ENCODE results near the gene VPS11.

Gene VPS11

DNA sequence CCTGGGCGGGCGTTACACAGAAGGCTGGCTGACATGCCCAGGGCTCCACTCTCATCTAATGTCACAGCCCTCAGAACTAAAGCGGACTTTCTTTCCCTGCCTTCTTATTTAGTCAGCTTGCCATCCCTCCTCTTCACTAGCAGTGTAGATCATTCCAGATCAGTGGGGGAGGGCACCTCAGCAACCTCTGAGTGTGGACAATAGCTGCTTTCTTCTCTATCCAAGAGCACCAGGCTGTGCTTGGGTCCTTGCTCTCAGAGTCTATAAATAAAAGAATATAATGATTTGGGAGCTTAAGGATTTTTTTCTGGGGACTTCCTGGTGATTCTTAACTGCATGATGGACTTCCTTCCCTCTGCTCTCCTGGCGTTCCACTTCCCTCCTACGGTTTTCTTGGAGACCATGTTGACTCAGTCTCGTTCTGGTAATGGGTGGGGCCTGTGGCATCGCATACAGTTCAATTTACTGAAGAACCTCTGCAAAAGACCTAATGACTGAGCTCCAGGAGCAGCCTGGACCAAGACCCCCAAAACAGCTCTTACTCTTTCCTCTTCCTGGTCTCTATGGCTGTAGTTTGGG is 14.2 kb downstream of the VPS11 start:
- DNase-seq (ENCODE audit: low read depth, low spot score) = no peak

DNA sequence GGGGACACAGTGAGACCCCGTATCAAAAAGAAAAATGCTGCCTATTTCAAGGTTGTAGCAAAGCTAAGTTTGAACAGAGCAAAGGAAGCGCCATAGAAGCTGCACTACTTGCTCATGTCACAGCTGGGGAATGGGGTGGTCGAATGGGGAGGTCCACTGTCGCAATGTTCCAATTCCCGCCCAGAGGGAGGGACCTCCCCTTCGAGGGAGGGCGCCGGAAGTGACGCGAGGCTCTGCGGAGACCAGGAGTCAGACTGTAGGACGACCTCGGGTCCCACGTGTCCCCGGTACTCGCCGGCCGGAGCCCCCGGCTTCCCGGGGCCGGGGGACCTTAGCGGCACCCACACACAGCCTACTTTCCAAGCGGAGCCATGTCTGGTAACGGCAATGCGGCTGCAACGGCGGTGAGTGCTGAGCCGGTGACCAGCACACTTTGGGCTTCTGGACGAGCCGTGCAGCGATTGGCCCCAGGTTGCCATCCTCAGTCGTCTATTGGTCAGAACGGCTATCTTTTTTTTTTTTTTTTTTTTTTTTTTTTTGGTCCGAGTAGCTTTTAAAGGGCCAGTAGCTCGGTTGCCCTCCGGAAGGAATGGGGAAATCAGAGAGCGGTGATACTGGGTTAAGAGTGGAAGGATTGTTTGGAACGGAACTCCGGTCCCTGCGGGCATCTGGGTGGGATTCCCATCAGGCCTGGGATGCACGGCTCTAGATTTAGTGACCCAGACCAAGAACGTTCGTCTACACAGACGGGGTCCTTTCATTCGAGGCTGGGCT is 17.2 kb downstream of the VPS11 start, which contains the start of gene HMBS:
TSS of gene HMBS (plus strand) at position 219 of the 774 bp plus-strand sequence. CDS start at position 372, 153 bp downstream.
- DNase-seq (ENCODE audit: low read depth, low spot score) = peak; percentile 82

DNA sequence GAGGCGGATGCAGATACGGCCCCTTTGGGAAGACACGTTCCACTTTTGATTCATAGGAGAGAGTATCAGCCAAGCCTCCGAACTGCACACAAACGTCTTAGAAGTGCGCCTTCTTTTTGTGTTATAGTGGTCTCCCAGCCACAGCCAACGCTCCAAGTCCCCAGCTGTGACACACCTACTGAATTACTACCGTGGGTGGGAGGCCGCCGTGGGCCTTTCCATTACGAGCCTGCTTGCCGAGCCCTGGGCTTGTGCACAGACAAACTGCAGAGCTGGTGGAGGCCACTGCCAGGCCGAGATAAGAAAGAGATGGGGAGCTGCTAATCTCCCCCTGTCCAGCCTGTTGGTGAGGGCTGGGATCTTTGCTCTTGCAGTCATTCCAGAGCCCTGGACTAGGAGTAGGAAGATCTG is 17.8 kb downstream of the VPS11 start:
- DNase-seq (ENCODE audit: low read depth, low spot score) = no peak

DNA sequence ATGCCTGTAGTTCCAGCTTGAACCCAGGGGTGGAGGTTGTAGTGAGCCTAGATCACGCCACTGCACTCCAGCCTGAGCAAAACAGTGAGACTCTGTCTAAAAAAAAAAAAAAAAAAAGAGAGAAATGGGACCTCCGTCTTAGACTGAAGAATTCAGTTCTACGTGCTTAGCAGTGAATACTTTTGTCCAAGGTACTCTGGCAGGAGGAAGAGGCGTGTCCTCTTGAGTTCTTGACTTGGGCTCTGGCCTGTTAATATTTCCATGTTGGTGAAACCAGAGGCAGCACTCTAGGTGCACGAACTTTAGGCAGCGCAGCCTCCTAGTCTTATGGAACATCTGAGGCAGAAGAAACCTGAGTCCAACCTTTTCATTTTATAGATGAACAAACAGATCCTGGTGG is 19.5 kb downstream of the VPS11 start:
- no peak for DNase-seq (ENCODE audit: low read depth, low spot score)

DNA sequence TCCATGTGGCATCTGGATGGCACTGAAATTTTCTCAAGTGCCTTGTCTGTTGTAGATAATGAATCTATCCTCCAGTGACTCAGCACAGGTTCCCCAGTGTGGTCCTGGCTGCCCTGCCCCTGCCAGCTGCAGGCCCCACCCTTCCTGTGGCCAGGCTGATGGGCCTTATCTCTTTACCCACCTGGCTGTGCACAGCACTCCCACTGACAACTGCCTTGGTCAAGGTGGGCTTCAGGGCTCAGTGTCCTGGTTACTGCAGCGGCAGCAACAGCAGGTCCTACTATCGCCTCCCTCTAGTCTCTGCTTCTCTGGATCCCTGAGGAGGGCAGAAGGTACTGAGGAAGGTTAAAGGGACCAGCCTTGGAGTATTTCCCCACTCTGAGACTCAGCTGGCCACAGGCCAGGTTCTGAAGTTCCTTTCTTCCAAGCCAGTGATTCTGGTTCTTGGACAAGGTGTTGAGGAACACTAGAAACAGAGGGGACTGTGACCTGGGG is 20.2 kb downstream of the VPS11 start:
- DNase-seq (ENCODE audit: low read depth, low spot score) = no peak

DNA sequence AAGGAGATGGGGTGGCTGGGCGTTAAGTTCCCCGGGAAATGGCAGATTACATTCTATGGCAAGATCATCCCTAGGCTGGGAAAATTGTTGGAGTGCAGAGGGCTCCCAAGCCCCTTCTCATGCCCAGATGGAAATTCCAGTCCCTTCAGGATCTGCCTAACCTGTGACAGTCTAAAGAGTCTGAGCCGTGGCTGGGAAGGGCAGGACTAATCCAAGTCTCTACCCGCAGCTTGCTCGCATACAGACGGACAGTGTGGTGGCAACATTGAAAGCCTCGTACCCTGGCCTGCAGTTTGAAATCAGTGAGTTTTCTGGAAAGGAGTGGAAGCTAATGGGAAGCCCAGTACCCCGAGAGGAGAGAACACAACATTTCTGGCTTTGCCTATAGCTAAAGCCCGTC is 20.8 kb downstream of the VPS11 start:
- DNase-seq (ENCODE audit: low read depth, low spot score) = no peak

DNA sequence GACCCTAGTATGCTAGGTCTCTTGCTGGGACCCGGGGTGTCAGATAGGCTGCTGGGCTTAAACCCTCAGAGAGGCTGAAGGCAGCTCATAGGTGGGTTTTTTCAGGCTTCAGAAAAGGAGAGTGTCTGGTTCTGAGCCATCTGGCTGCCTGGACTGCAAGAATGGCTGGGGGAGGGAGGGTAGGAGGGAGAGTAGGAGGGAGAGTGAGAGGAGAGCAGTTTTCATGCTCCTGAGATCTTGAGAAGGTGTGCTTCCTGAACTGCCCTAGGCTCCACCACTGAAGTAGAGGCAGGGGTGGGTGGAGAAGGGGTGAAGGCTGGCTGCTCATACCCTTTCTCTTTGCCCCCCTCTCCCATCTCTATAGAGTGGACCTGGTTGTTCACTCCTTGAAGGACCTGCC is 21.7 kb downstream of the VPS11 start:
- no peak for DNase-seq (ENCODE audit: low read depth, low spot score)

DNA sequence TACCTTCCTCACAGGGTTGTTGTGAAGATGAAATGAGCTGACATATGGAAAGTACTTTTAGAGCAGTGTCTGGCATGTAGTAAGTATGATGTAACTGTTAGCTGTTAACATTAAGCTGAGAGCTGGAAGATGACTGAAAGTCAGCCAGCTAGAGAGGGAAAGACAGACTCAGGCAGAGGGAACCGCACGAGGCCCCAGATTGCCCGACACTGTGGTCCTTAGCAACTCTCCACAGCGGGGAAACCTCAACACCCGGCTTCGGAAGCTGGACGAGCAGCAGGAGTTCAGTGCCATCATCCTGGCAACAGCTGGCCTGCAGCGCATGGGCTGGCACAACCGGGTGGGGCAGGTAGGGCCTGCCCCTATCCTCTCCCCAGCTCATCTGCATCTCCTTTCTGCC is 23.6 kb downstream of the VPS11 start:
- no peak for DNase-seq (ENCODE audit: low read depth, low spot score)

DNA sequence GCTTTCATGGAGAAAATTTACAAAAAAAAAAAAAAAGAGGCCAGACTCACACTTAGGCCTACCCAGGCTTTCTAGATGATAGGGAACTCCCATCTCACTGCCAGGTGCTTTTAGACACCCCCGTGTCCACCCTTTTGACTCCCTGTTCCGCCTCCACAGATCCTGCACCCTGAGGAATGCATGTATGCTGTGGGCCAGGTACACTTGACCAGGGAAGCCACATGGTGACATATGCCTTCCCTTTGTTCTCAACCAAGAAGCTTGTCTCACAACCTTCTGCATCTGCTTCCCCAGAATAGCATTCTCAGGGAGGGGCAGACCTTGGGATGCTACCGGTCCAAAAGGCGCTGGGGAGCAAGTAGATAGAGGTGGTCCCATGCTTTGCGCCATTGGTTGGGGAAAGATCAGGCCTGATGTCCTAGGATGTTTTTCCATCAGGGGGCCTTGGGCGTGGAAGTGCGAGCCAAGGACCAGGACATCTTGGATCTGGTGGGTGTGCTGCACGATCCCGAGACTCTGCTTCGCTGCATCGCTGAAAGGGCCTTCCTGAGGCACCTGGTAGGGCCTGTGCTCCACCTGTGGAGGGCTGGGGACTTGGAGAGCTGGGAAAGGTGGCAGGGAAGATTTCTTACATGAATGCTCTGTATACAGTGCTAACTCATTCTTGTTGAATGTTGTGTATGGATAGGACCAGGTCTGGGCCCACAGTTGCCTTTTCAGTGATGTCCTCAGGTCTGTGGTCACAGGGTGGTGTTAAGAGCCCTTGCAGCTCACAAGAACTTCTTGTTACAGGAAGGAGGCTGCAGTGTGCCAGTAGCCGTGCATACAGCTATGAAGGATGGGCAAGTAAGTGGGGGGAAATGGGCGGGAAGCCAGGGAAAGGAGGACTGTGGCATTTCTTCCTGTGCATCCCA is 24.6 kb downstream of the VPS11 start:
- no peak for DNase-seq (ENCODE audit: low read depth, low spot score)

DNA sequence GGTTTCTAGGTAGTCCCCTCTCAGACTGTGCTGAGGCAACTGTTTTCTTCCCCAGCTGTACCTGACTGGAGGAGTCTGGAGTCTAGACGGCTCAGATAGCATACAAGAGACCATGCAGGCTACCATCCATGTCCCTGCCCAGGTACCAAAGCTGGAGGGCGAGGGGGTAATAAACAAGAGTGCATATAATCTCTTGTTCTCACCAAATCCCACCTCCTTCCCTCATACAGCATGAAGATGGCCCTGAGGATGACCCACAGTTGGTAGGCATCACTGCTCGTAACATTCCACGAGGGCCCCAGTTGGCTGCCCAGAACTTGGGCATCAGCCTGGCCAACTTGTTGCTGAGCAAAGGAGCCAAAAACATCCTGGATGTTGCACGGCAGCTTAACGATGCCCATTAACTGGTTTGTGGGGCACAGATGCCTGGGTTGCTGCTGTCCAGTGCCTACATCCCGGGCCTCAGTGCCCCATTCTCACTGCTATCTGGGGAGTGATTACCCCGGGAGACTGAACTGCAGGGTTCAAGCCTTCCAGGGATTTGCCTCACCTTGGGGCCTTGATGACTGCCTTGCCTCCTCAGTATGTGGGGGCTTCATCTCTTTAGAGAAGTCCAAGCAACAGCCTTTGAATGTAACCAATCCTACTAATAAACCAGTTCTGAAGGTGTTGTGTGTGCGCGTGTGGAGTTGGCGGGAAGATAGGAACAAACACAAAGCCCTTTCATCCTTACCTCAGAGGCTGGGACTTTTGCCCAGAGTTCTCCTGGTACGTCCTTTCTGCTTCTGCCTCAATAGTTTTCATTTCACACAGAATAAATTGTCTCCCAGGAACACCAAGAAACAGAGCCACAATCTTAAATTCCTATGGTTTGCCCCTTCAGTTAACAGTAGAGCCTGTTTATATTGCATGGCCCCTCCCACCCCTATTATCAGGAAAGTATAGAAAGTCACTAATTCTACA is 25.5 kb downstream of the VPS11 start:
- no peak for DNase-seq (ENCODE audit: low read depth, low spot score)

DNA sequence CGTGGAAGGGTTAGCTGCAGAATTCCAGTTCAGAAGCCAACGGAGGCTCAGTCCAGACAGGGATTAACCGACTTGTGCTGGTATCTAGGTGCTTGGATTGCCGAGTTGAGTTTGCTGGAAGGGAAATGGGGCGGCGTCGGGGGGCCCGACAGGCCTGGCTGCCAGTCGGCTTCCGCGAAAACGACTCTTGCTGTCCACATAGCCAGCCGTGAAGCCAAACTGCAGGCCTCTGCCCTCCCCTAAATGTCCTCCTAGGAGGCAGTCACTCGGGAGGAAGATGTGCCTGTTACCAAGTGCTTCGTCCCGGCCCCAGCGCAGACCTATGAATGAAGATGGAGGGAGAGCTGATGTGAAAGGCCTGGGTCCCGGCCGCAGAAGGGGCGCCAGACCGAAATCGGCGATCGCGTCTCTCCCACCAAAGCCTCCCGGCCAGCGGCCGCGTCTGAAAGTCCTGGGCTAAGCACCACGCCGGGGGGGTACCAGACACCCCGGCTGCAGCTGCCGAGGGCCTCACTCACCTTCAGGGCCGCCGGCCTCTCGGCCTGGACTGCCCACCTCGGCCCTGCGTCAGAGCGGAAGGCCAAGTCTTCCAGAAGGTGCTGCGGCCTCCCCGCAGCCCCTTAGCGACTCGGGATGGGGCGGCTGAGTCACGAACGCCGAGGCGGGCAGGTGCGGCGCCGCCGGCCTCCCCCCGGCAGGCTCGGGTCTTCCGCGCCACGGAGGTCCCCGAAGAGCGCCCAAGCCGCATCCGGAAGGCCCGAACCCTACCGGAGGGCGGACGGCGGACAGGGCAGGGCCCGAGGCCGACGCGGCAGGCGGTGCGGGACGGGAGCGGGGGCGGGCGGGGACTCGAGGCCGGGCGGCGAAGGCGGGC is 26.6 kb downstream of the VPS11 start:
- no peak for DNase-seq (ENCODE audit: low read depth, low spot score)

DNA sequence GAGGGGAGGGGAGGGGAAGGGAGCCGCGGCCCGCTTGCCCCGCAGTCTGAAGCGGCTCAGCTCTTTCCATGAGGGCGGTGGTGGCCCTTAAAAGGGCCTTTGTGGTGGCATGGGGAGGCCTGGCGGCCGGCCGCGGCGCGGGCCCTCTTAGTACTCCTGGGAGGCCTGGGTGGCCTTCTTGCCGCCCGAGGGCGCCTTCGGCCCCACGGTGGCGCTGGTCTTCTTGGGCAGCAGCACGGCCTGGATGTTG is 27.1 kb downstream of the VPS11 start:
- DNase-seq (ENCODE audit: low read depth, low spot score) = no peak

DNA sequence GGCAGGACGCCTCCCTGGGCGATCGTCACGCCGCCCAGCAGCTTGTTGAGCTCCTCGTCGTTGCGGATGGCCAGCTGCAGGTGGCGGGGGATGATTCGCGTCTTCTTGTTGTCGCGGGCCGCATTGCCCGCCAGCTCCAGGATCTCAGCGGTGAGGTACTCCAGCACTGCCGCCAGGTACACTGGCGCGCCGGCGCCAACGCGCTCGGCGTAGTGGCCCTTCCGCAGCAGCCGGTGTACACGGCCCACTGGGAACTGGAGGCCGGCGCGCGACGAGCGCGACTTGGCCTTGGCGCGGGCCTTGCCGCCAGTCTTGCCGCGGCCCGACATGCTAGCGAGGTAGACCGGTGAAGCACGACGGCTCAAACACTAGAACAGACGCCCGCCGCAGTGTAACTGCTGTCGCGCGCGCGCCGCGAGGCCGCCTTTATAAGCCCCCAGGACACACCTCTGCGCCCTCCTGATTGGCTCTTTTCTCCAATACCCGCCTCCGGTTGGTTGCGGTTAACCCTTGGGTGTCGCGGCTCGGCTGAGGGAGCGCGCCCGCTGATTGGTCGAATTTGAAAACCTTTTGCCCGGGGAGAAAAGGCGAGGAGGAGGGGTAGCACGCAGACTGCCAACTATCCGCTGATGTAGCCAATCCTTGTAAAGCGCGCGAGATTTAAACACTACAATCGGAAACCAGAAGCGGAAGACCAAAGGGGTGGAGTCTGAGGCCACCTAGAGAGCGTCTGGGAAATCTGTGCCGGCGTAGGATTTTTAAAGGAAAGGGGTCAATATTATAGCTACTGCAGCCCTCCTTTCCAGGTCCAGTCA is 27.7 kb downstream of the VPS11 start:
- peak; percentile 99 for DNase-seq (ENCODE audit: low read depth, low spot score)

DNA sequence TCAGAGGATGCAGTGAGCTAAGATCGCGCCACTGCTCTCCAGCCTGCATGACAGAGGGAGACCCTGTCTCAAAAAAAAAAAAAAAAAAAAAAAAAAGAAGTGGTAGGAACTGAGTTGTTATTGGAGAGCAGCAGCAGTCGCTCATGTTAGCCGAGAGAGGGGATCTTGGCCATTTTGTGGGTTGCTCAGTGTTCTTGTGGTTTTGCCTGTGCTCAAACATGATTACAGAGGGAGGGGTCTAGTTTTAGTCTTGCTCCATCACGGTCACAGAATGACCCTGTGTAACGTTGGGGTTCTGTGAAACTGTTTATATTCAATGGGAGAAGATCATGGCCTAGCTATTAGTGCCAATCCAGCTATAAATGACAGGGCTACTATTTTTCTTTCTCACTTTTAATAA is 32.1 kb downstream of the VPS11 start:
- no peak for DNase-seq (ENCODE audit: low read depth, low spot score)

DNA sequence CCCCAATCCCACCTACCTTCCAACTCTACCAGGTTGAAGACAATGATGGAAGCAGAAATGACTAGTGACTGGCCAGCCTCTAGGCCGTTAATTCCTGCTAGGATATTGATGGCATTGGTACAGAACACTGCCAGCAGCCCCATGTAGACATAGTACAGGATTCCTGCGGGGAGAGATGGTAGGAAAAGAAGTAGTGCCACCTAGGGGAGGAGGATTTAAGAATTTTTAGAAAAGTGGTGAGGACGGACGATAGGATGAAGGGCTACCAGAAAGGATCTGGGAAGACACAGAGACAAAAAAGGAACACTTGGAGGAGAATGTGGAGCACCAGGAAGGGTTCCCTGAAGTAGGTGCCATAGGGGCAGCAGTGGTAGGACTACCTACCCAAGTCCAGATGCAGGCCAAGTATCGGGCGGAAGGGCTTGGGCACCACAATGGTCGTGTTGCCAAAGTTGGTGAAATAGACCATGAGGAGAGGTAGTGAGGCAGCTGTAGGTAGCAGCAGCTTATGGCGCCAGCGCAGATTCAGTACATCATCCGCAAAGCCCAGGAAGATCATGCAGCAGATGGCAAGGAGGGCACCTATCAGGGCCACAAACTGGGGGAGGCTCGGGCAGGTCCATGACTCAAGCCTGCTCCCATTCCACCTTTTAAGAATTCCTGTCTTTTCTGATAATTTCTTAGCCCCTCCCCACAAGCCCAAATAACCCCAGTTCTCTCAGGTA is 32.8 kb downstream of the VPS11 start:
- DNase-seq (ENCODE audit: low read depth, low spot score) = no peak

DNA sequence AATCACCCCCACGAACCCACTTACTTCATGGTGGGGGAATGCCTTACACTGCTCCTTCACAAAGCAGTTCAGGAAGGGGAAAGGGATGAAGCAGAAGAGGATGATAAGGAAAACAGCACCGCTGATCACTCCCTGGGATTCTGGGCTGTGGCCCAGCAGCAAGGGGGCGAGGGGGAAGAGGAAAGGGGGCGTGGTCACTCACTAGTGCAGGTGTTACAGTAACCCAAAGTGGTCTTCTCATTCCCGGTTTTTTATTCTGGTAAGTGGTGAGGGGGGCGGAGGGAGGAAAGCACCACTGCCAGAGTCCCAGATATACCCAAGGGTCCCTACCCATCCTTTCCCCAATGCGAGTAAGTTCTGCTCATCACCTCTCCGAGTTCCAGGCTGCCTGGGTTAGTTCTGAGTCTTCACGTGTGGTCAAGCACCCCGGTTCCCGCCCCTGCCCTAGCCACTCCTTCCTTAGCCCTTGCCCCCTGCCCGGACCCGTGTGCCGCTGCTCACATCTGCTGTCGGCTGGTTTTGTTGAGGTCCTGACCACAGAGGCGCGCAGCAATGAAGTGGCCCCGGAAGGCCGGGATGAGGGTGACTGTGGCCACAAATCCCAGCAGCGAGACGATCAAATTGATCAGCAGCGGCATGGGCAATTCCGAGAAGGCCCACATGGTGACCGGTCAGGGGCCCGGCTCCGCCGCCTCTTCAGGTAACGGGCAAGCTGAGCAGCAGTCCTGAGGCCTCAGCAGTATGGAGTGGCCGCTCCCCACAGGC is 33.6 kb downstream of the VPS11 start:
- DNase-seq (ENCODE audit: low read depth, low spot score) = no peak

DNA sequence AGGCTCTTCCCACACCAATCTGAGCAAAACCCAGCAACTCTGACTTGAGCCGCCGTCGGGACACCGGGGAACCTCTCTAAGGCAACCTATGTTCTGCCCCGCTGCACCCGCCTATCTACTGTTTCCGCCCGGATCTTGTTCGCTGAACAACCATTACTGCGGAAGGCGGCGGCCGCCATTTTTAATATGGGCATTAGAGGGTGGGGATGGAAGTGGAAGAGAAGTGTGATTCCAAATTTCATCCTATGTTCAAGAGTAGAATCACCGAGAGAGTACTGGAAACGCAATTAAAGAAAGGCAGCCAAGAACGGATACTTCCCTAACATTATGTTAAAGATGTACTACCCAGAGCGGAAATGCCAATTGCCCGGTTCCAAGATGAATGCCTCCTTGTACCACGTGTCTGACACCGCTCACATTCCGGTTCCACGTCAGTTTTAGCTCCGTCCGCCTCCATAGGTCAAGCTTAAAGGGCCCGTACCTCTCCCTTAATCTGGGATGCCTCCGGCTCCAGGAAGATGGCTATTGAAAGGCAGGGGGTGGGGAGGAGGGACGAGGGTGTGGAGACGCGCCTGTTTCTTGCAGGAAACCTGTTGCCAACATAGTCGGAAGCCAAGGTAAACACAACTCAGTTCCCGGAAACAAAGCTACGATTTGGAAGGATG is 34.3 kb downstream of the VPS11 start, which contains the start of gene DPAGT1:
TSS of gene DPAGT1 (minus strand) at position 95 of the 665 bp plus-strand sequence. CDS start 198 bp downstream, outside the sequence.
- peak; percentile 97 for DNase-seq (ENCODE audit: low read depth, low spot score)
